Activated B cell treated with CpG ODN at 0.5 μM for 24 hours (primary cell): Measurements from ENCODE around the gene MLLT10. TPM values are rescaled to one million over a fixed set of nuclear protein-coding genes. Genes with fewer than 3 reads are reported as not detected.

Source experiments
- ATAC-seq: fragments of 200-7000 bp; cut with Tn5 transposase; one replicate; pipeline ENCODE4 v1.10.0; 2021; ENCODE audit warnings: low read depth, mild to moderate bottlenecking, moderate library complexity
- CTCF ChIA-PET: fragments of 350-600 bp; sonication (Branson Sonifier 250); formaldehyde crosslinking; loops from one replicate; lab custom pipeline; 2021; ENCODE audit warnings: antibody characterized with exemption; lab: Charles Lee
- POLR2A ChIA-PET: fragments of 350-600 bp; sonication (Branson Sonifier 250); formaldehyde crosslinking; loops from one replicate; lab custom pipeline; 2021; ENCODE audit warnings: antibody characterized with exemption; lab: Charles Lee
- DNase-seq: peaks from one replicate; pipeline ENCODE4 v3.0.0; 2022
- H3K27ac Mint-ChIP-seq: one replicate; pipeline ENCODE4 v1.8.0; 2020; ENCODE audit warnings: mixed read lengths
- H3K27me3 Mint-ChIP-seq: one replicate; pipeline ENCODE4 v1.8.0; 2021; ENCODE audit warnings: mixed read lengths
- H3K36me3 Mint-ChIP-seq: one replicate; pipeline ENCODE4 v1.8.0; 2021; ENCODE audit warnings: low read depth, mixed read lengths
- H3K4me1 Mint-ChIP-seq: one replicate; pipeline ENCODE4 v1.8.0; 2021; ENCODE audit warnings: mixed read lengths
- H3K4me3 Mint-ChIP-seq: one replicate; pipeline ENCODE4 v1.8.0; 2020; ENCODE audit warnings: mild to moderate bottlenecking, mixed read lengths
- H3K9me3 Mint-ChIP-seq: one replicate; pipeline ENCODE4 v1.8.0; 2020; ENCODE audit warnings: mixed read lengths
- intact Hi-C: fragments of 100-400 bp; cut with micrococcal nuclease; formaldehyde crosslinking; loops from one replicate; pipeline ENCODE4 v1.15.1; 2024
- total RNA-seq: library from RNA; stranded (reverse); gene quantifications from 2 replicates; pipeline ENCODE4 v1.2.3, GENCODE V29; 2022
- TF ChIP-seq, protein P1 (sequence below): fragments of 200-600 bp; IDR thresholded peaks from one replicate; pipeline ENCODE4 v1.8.0; 2022; ENCODE audit warnings: antibody characterized with exemption, mild to moderate bottlenecking

MLLT10 gene
- total RNA-seq, 1 donor from 2014 or later, result 48.7 TPM

DNA sequence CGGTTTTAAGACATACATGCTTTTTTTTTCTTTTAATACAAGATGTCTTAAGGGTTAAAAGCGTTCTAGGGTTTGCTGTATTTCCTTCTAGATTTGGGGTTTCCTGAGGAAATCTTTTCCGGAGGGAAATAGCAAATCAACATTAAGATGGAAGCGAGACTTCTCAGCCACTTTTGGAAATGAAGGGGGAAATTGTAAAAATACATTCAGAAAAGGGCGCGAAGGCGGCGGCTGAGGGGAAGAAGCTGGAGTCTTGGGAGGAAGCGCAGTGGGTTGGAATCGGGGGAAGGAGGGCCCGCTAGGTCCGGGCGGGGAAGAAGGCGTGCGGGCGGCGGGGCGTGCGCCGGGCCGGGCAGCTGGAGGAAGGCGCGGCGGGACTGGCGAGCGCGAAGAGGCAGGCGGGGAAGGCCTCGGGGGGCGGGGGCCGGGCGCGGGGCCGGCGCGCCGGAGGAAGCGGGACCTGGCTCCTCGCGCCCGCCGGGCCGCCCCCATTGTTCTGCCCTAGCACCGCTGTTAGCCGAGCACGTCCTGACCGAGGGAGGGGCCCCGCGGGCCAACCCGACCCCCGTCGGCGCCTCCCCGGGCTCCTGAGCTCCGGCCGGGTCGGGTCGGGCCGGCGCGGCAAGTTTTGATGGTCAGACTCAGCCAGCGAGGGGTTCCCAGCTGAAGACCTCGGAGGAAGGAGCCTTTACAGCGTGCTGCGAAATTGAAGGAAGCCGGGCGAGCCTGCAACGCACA, 7.0 kb upstream of the MLLT10 start:
- intact Hi-C loops, result loop anchor here (2.0 to 10.0 kb wide), 3 partner anchors 428 to 950 kb away; no protein-coding TSS in a partner anchor
- DNase-seq (peak; percentile 52), ATAC-seq (peak; percentile 38)
- Mint-ChIP-seq H3K9me3 (no peaks in the 10 kb centered on the region), H3K27ac (peak overlapping the region; percentile 87), H3K4me3 (peak overlapping the region; percentile 86), H3K27me3 (peaks cover 29% of the 10 kb centered on the region), H3K4me1 (peaks cover 26% of the 10 kb centered on the region), H3K36me3 (peaks cover 5% of the 10 kb centered on the region)
- POLR2A ChIA-PET, result interaction anchor here (0.5 to 2.8 kb wide), 9 partner anchors 9 to 1912 kb away, joined by 3 to 18 read pairs (median 5); partner anchors contain the start of genes COMMD3 and OTUD1
- TF ChIP-seq, protein P1, sequence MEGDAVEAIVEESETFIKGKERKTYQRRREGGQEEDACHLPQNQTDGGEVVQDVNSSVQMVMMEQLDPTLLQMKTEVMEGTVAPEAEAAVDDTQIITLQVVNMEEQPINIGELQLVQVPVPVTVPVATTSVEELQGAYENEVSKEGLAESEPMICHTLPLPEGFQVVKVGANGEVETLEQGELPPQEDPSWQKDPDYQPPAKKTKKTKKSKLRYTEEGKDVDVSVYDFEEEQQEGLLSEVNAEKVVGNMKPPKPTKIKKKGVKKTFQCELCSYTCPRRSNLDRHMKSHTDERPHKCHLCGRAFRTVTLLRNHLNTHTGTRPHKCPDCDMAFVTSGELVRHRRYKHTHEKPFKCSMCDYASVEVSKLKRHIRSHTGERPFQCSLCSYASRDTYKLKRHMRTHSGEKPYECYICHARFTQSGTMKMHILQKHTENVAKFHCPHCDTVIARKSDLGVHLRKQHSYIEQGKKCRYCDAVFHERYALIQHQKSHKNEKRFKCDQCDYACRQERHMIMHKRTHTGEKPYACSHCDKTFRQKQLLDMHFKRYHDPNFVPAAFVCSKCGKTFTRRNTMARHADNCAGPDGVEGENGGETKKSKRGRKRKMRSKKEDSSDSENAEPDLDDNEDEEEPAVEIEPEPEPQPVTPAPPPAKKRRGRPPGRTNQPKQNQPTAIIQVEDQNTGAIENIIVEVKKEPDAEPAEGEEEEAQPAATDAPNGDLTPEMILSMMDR, result no peak
- CTCF ChIA-PET, result interaction anchor here (3.3 kb wide), 1 partner anchor 30 kb away, joined by 12 read pairs; no protein-coding TSS in a partner anchor

DNA sequence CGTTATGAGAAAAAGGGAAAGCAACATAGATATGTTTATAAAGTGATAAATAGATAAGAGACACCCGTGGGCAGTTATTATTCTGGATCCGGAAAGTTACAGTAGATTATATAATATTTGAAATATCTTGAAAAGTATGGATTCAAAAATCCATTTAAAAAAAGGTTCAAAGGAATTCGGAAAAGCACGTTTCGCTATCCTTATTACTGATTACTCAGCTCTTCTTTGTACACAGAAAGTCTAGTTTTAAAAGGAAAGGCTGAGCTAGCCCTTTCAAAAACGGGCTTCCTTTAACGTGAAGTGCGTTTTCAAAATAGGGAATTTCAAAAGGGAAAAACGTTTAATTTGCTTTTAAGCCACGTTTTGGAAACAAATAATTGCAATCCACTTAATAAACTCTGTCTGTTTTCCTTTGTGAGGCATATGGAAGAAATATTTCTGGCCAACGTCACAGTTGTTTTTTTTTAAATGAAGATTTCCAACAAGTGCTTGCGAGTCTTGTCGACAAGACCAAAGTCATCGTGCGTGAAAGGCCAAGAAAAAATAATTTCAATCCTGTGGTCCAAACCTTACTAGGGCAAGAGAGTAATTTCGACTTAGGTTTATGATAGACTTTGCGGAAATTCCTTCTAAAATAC, 6.3 kb upstream of the MLLT10 start:
- Mint-ChIP-seq H3K27me3 (peaks cover 29% of the 10 kb centered on the region), H3K4me3 (peak overlapping the region; percentile 81)
- POLR2A ChIA-PET, result interaction anchor here (0.5 to 2.8 kb wide), 8 partner anchors 9 to 910 kb away, joined by 3 to 18 read pairs (median 5); partner anchors contain the start of gene COMMD3

DNA sequence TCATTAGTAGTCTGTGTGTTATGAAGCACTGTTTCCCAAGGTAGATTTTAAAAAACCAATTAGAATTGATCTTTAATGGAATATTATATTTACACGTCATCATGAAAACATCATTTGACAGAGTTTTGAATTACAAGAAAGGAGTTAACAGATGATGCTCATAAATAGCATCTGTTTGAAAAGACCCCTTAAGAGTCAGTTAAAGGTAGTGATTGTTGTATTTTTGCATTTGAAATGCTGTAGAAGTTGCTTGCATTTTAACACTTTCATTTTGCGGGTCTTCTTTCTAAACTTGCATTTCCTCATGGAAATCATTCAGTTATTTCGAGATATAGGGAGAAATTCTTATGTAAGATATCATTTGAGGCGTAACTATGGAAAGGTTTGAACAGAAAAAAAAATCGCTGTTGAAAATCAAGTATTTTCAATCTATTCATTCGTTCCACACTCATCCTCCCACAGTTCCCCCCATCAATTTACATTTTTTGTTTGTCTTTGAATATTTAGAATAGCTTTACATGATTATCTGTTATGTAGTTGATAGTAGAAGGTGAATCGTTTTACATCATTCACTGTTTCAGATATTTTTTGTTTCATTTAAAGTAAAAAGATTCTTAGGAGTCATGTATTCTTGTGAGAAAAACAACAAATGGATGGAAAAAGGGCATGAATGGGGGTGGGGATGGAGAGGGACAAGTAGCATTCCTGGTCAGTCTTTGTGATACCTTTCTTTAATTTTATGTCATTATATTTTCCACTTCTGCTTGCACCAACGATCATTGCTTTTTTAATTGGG, 5.6 kb upstream of the MLLT10 start:
- intact Hi-C loops, result loop anchor here (5.0 to 10.0 kb wide), 2 partner anchors 426 to 949 kb away; no protein-coding TSS in a partner anchor
- H3K36me3 Mint-ChIP-seq, result peaks cover 6% of the 10 kb centered on the region
- no peak for DNase-seq
- CTCF ChIA-PET, result interaction anchor here (3.3 kb wide), 1 partner anchor 31 kb away, joined by 12 read pairs; no protein-coding TSS in a partner anchor
- no peak overlapping the region for H3K27ac Mint-ChIP-seq
- POLR2A ChIA-PET, result interaction anchor here (0.6 to 1.8 kb wide), 3 partner anchors 32 to 909 kb away, joined by 3 to 6 read pairs (median 5); no protein-coding TSS in a partner anchor
- TF ChIP-seq, protein P1, result no peak
- H3K4me1 Mint-ChIP-seq, result peaks cover 34% of the 10 kb centered on the region
- no peaks in the 10 kb centered on the region for H3K9me3 Mint-ChIP-seq
- peaks cover 26% of the 10 kb centered on the region for H3K27me3 Mint-ChIP-seq
- ATAC-seq, result no peak
- H3K4me3 Mint-ChIP-seq, result no peak overlapping the region

More for the DNA sequence above, 6.3 kb upstream of the MLLT10 start:
- TF ChIP-seq, protein P1, result no peak
- CTCF ChIA-PET, result interaction anchor here (3.3 kb wide), 1 partner anchor 31 kb away, joined by 12 read pairs; no protein-coding TSS in a partner anchor
- DNase-seq (no peak), ATAC-seq (no peak)
- Mint-ChIP-seq H3K27ac (peak overlapping the region; percentile 73), H3K4me1 (peaks cover 26% of the 10 kb centered on the region), H3K36me3 (peaks cover 5% of the 10 kb centered on the region), H3K9me3 (no peaks in the 10 kb centered on the region)
- intact Hi-C loops, result loop anchor here (2.0 to 10.0 kb wide), 3 partner anchors 427 to 950 kb away; no protein-coding TSS in a partner anchor

DNA sequence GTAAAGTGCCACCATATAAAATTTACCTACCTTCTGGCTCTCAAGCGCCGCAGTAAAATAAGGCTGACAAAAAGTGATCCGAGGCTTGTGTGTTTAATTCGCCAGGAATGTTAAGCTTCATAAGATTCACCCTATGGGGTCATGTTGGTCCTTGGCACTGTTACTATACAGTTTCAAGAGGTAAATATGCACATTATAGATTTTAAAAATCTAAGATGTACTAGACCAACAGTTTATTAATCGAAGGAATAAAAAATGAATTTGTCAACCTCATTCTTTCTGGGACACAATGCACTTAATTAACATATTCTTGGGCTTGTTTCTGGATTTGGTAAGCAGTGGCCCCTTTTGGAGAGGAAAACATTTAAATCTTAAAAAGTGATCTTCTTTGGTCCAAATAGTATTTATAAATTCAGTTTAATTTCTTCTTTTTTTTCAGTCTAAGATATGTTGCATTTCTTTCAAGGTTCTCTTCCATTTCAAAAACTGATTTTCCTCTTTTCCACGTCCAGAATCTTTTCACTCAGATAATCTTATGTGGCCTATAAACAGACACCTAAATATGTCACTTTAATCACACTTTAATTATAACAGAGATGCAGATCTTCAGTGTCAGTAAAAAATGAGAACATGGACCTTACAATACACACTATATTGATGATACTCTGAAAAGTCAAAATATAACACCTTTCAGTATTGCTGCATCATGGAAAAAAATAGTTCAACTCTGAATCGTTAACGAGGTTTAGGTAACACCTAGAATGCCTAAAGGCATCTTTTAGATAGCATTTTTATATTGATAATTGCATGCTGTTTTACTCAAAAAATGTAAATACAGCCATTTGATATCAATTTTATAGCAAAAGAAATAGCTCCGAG, 4.8 kb upstream of the MLLT10 start:
- Mint-ChIP-seq H3K4me1 (peaks cover 35% of the 10 kb centered on the region), H3K9me3 (no peaks in the 10 kb centered on the region), H3K27ac (no peak overlapping the region), H3K36me3 (peaks cover 7% of the 10 kb centered on the region), H3K27me3 (peaks cover 23% of the 10 kb centered on the region), H3K4me3 (no peak overlapping the region)
- ATAC-seq (no peak), DNase-seq (no peak)
- intact Hi-C loops, result loop anchor here (5.0 to 10.0 kb wide), 2 partner anchors 426 to 948 kb away; no protein-coding TSS in a partner anchor
- TF ChIP-seq, protein P1, result no peak
- POLR2A ChIA-PET, result interaction anchor here (0.8 to 1.5 kb wide), 2 partner anchors 11 to 788 kb away, joined by 3 to 5 read pairs; no protein-coding TSS in a partner anchor
- CTCF ChIA-PET, result no interaction called here
